H9 (cell line): ENCODE measurements around the gene CRYGA. TPM values are rescaled to one million over a fixed set of nuclear protein-coding genes. Genes with fewer than 3 reads are reported as not detected.

Experiments
- DNase-seq: peaks from one replicate; pipeline ENCODE4 v3.0.0-alpha.2; 2017
- H2AFZ ChIP-seq: one replicate; pipeline ENCODE4 v1.6.1; 2013; ENCODE audit warnings: mild to moderate bottlenecking, low read length, control low read depth, moderate library complexity
- H2AK5ac ChIP-seq: 2 replicates; pipeline ENCODE4 v1.6.1; 2013; ENCODE audit warnings: low read length, control low read depth, mixed read lengths; ENCODE audit not compliant: insufficient read length
- H2BK120ac ChIP-seq: one replicate; pipeline ENCODE4 v1.6.1; 2013; ENCODE audit warnings: low read depth, mild to moderate bottlenecking, low read length, control low read depth, inconsistent platforms; ENCODE audit not compliant: poor library complexity, severe bottlenecking
- H2BK12ac ChIP-seq: 2 replicates; pipeline ENCODE4 v1.6.1; 2013; ENCODE audit warnings: low read length, control low read depth, mixed read lengths, low read depth; ENCODE audit not compliant: insufficient read length
- H2BK15ac ChIP-seq: 2 replicates; pipeline ENCODE4 v1.6.1; 2013; ENCODE audit warnings: low read depth, low read length, control low read depth
- H2BK20ac ChIP-seq: one replicate; pipeline ENCODE4 v1.6.1; 2013; ENCODE audit warnings: low read depth, mild to moderate bottlenecking, low read length, control low read depth, inconsistent platforms; ENCODE audit not compliant: poor library complexity, severe bottlenecking
- H2BK5ac ChIP-seq: 2 replicates; pipeline ENCODE4 v1.6.1; 2013; ENCODE audit warnings: low read length, control low read depth, mixed read lengths; ENCODE audit not compliant: insufficient read length
- H3K14ac ChIP-seq: 2 replicates; pipeline ENCODE4 v1.6.1; 2013; ENCODE audit warnings: low read length, control low read depth; ENCODE audit not compliant: insufficient read depth
- H3K18ac ChIP-seq: 2 replicates; pipeline ENCODE4 v1.6.1; 2013; ENCODE audit warnings: low read depth, mild to moderate bottlenecking, mixed read lengths, low read length, control low read depth; ENCODE audit not compliant: insufficient read length
- H3K23ac ChIP-seq: 2 replicates; pipeline ENCODE4 v1.6.1; 2013; ENCODE audit warnings: low read length, control low read depth, mixed read lengths, low read depth; ENCODE audit not compliant: insufficient read length
- H3K23me2 ChIP-seq: 2 replicates; pipeline ENCODE4 v1.6.1; 2013; ENCODE audit warnings: low read depth, mild to moderate bottlenecking, mixed read lengths, low read length, control low read depth; ENCODE audit not compliant: insufficient read length, poor library complexity, severe bottlenecking
- H3K27ac ChIP-seq: 2 replicates; pipeline ENCODE4 v1.5.1; 2013; ENCODE audit warnings: low read length, control low read depth, mixed read lengths, low read depth; ENCODE audit not compliant: insufficient read length
- H3K27me3 ChIP-seq: 2 replicates; pipeline ENCODE4 v1.6.1; 2013; ENCODE audit warnings: low read length, control low read depth, inconsistent platforms; ENCODE audit not compliant: insufficient read depth
- H3K4ac ChIP-seq: 2 replicates; pipeline ENCODE4 v1.6.1; 2013; ENCODE audit warnings: low read depth, mild to moderate bottlenecking, control low read depth, inconsistent platforms, low read length, moderate library complexity
- H3K4me1 ChIP-seq: 2 replicates; pipeline ENCODE4 v1.6.1; 2013; ENCODE audit warnings: low read length, control low read depth, inconsistent platforms; ENCODE audit not compliant: insufficient read depth
- H3K4me2 ChIP-seq: 2 replicates; pipeline ENCODE4 v1.6.1; 2013; ENCODE audit warnings: low read length, control low read depth, mixed read lengths; ENCODE audit not compliant: insufficient read length, insufficient read depth
- H3K56ac ChIP-seq: 2 replicates; pipeline ENCODE4 v1.6.1; 2013; ENCODE audit warnings: low read depth, mild to moderate bottlenecking, mixed read lengths, low read length, control low read depth; ENCODE audit not compliant: insufficient read length
- H3K79me1 ChIP-seq: 2 replicates; pipeline ENCODE4 v1.6.1; 2013; ENCODE audit warnings: low read depth, mild to moderate bottlenecking, moderate library complexity, low read length, control low read depth, inconsistent platforms; ENCODE audit not compliant: insufficient read depth, poor library complexity, severe bottlenecking
- H3K79me2 ChIP-seq: 2 replicates; pipeline ENCODE4 v1.6.1; 2013; ENCODE audit warnings: low read length, control low read depth, inconsistent platforms; ENCODE audit not compliant: insufficient read depth
- H3K9ac ChIP-seq: 2 replicates; pipeline ENCODE4 v1.6.1; 2013; ENCODE audit warnings: low read length, control low read depth, mixed read lengths; ENCODE audit not compliant: insufficient read length; ENCODE audit errors: extremely low read depth
- H3K9me3 ChIP-seq: one replicate; pipeline ENCODE4 v1.6.1; 2013; ENCODE audit warnings: low read depth, low read length, inconsistent platforms; ENCODE audit not compliant: control insufficient read depth
- H3T11ph ChIP-seq: one replicate; pipeline ENCODE4 v1.6.1; 2013; ENCODE audit warnings: mild to moderate bottlenecking, low read length, control low read depth, inconsistent platforms
- H4K20me1 ChIP-seq: one replicate; pipeline ENCODE4 v1.6.1; 2013; ENCODE audit not compliant: control insufficient read depth, insufficient read length, insufficient read depth
- H4K5ac ChIP-seq: 2 replicates; pipeline ENCODE4 v1.6.1; 2013; ENCODE audit warnings: low read depth, mild to moderate bottlenecking, mixed read lengths, low read length, control low read depth; ENCODE audit not compliant: insufficient read length
- H4K8ac ChIP-seq: replicated peaks from 2 replicates; pipeline ENCODE4 v1.6.1; 2013; ENCODE audit warnings: low read length, control low read depth, mixed read lengths, low read depth; ENCODE audit not compliant: insufficient read length
- H4K91ac ChIP-seq: 2 replicates; pipeline ENCODE4 v1.6.1; 2013; ENCODE audit warnings: low read depth, mild to moderate bottlenecking, moderate library complexity, mixed read lengths, low read length, control low read depth; ENCODE audit not compliant: insufficient read length
- H3K27ac Mint-ChIP-seq, 3 experiments: 2 replicates in 2 of 3; 3 replicates in 1 of 3; pipeline ENCODE4 v1.8.0; 2020 to 2021; ENCODE audit warnings: mixed read lengths in 3 of 3, mild to moderate bottlenecking in 1 of 3, moderate library complexity in 1 of 3
- H3K27me3 Mint-ChIP-seq: 2 replicates; pipeline ENCODE4 v1.8.0; 2021; ENCODE audit warnings: low read depth, mild to moderate bottlenecking, moderate library complexity, mixed read lengths
- H3K36me3 Mint-ChIP-seq, 3 experiments: 2 replicates in 2 of 3; 3 replicates in 1 of 3; pipeline ENCODE4 v1.8.0; 2020 to 2021; ENCODE audit warnings: low read depth in 3 of 3, mixed read lengths in 3 of 3; ENCODE audit not compliant: insufficient read depth in 1 of 3
- H3K4me1 Mint-ChIP-seq, 2 experiments: 2 replicates each; pipeline ENCODE4 v1.8.0; 2020; ENCODE audit warnings: mixed read lengths in 2 of 2
- H3K4me3 Mint-ChIP-seq, 2 experiments: 2 replicates in 1 of 2; 3 replicates in 1 of 2; pipeline ENCODE4 v1.8.0; 2020 to 2021; ENCODE audit warnings: mild to moderate bottlenecking in 2 of 2, mixed read lengths in 2 of 2, moderate library complexity in 1 of 2
- H3K9me3 Mint-ChIP-seq, 2 experiments: 2 replicates in 1 of 2; 3 replicates in 1 of 2; pipeline ENCODE4 v1.8.0; 2020; ENCODE audit warnings: mild to moderate bottlenecking in 2 of 2, mixed read lengths in 2 of 2, moderate library complexity in 1 of 2
- CTCF ChIP-seq: fragments of 200-600 bp; sonication (generic); conservative IDR thresholded peaks from 3 replicates; pipeline ENCODE4 v1.8.0; 2021; ENCODE audit warnings: antibody characterized with exemption, mild to moderate bottlenecking
- WGBS: extraction: QIAGEN DNeasy Blood & Tissue Kit; methylation state at CpG from one replicate; pipeline ENCODE4 v1.1.7; 2013; ENCODE audit warnings: missing lambda C conversion rate, low lambda C conversion rate, mixed read lengths; ENCODE audit not compliant: insufficient read length; ENCODE audit errors: extremely low coverage; 5-methylcytosine and 5-hydroxymethylcytosine counted together
- total RNA-seq: library from RNA; stranded (reverse); gene quantifications from 2 replicates; pipeline ENCODE4 v1.2.1, GENCODE V29; 2021

The CRYGA gene
- total RNA-seq, 1 experiment from 2014 or later: not detected

GRCh38 chr2:208142240-208142924 lies 21.0 kb downstream of the CRYGA start:
- Histone ChIP-seq H4K91ac (no peak overlapping the region), H4K8ac (no peak overlapping the region), H3K18ac (no peak overlapping the region), H3K14ac (no peak overlapping the region), H4K5ac (no peak overlapping the region), H3K23ac (no peak overlapping the region), H2BK20ac (no peak overlapping the region), H2BK12ac (no peak overlapping the region), H2BK5ac (no peak overlapping the region), H3K79me1 (no peaks in the 10 kb centered on the region), H3K9ac (no peak overlapping the region), H2AK5ac (no peak overlapping the region), H2BK120ac (peak overlapping the region; percentile 23), H3K4ac (0 out of 2 replicates have a peak overlapping the region, but pooled peaks have one; percentile 37), H3K79me2 (no peaks in the 10 kb centered on the region), H3K9me3 (peaks cover 3% of the 10 kb centered on the region), H4K20me1 (no peaks in the 10 kb centered on the region), H2AFZ (peak overlapping the region; percentile 59), H3K23me2 (no peaks in the 10 kb centered on the region), H3K27ac (peak overlapping the region; percentile 83), H3K4me1 (peaks cover 2% of the 10 kb centered on the region), H3K4me2 (peak overlapping the region; percentile 18), H2BK15ac (no peak overlapping the region), H3T11ph (no peak overlapping the region), H3K56ac (no peak overlapping the region), H3K27me3 (no peaks in the 10 kb centered on the region)
- Mint-ChIP-seq H3K27me3 (no peaks in the 10 kb centered on the region; the same call in none of the 2 replicates), H3K4me1 (peaks cover 17 to 22% of the 10 kb centered on the region in 2 experiments), H3K4me3 (peak overlapping the region in 1 of 2 experiments; percentile 18; a peak in 2 of 5 replicates), H3K36me3 (peaks cover 11 to 15% (median 14%) of the 10 kb centered on the region in 3 experiments), H3K9me3 (peaks cover 18 to 24% of the 10 kb centered on the region in 2 experiments), H3K27ac (peak overlapping the region; percentile 13 to 96 (median 78); a peak in 4 of 7 replicates)
- DNase-seq: no peak
- no CpG with 5 or more reads among the region's 8 CpGs for WGBS
- TF ChIP-seq CTCF: no peak
